Placental epithelial cell (primary cell): ENCODE results near the gene DCAF4L1. TPM values are rescaled to one million over a fixed set of nuclear protein-coding genes. Genes with fewer than 3 reads are reported as not detected.

Experiments used
- total RNA-seq: library from RNA; depleted of rRNA; stranded (reverse); fragments of >200 nt; gene quantifications from 2 replicates; pipeline ENCODE4 v1.2.3, GENCODE V29; 2012

Gene DCAF4L1
- 0.11 TPM in 1 of 2 replicates, not detected in the other for total RNA-seq

GRCh38 chr4:41981456-41981855 is at the start of gene DCAF4L1:
TSS of gene DCAF4L1 (plus strand) at chr4:41981756. CDS start at chr4:41981793, 37 bp downstream.

GRCh38 chr4:41934901-41935651 is 46.5 kb upstream of the DCAF4L1 start, which contains the start of gene TMEM33:
TSS of gene TMEM33 (plus strand) at chr4:41935429. CDS start at chr4:41935485, 56 bp downstream.

GRCh38 chr4:41990365-41991111 is 9.0 kb downstream of the DCAF4L1 start, which contains the start of gene SLC30A9:
TSS of gene SLC30A9 (plus strand) at chr4:41990530. CDS start at chr4:41990652, 122 bp downstream.

Other genes starting within 250 kb of the DCAF4L1 start
- not detected in 2 replicates for gene PHOX2B, start 233.0 kb upstream of the DCAF4L1 start, total RNA-seq
- gene TMEM33, start 46.3 kb upstream of the DCAF4L1 start, total RNA-seq = 13.3 and 54.1 TPM in 2 replicates
- gene SLC30A9, start 8.8 kb downstream of the DCAF4L1 start, total RNA-seq = 42.0 and 52.9 TPM in 2 replicates
- not detected in 2 replicates for gene BEND4, start 170.9 kb downstream of the DCAF4L1 start, total RNA-seq